ENCODE data around the gene PTPRN2. TPM values are rescaled to one million over a fixed set of nuclear protein-coding genes. Genes with fewer than 3 reads are reported as not detected.
"Not testable (repeated sequence)": the region's sequence is repeated elsewhere in the genome, so short reads cannot be mapped to it uniquely, and the experiment has no call there.

Gene PTPRN2
- total RNA-seq, 1 experiment from 2014 or later, result 1.2 TPM

- H3K4me3 ChIP-seq, result no peak overlapping the region
- peak in 1 of 2 experiments; percentile 36 for DNase-seq (ENCODE audit: low read depth in 1 of 2, low spot score in 2 of 2)
- no peaks in the 10 kb centered on the region for H3K27me3 ChIP-seq (replicated peaks)
- peaks cover 21% of the 10 kb centered on the region for H3K4me1 ChIP-seq (replicated peaks)
- no peaks in the 10 kb centered on the region for H3K9me3 ChIP-seq (replicated peaks)
- no peaks in the 10 kb centered on the region for H3K36me3 ChIP-seq
- H3K27ac ChIP-seq, result no peak overlapping the region
Observed at GRCh38 chr7:158428837-158429753, 158.5 kb downstream of the PTPRN2 start.

GRCh38 chr7:158428131-158428836 lies 159.3 kb downstream of the PTPRN2 start:
- Histone ChIP-seq H3K27ac (no peak overlapping the region), H3K9me3 (replicated peaks) (no peaks in the 10 kb centered on the region), H3K27me3 (replicated peaks) (no peaks in the 10 kb centered on the region), H3K36me3 (no peaks in the 10 kb centered on the region), H3K4me3 (no peak overlapping the region), H3K4me1 (replicated peaks) (peaks cover 19% of the 10 kb centered on the region)
- DNase-seq (ENCODE audit: low read depth in 1 of 2, low spot score in 2 of 2), result no peak

GRCh38 chr7:158425676-158426075 lies 161.9 kb downstream of the PTPRN2 start:
- not testable (repeated sequence) for DNase-seq (ENCODE audit: low read depth in 1 of 2, low spot score in 2 of 2); H3K4me3 ChIP-seq; H3K4me1 ChIP-seq (replicated peaks); H3K27me3 ChIP-seq (replicated peaks); H3K27ac ChIP-seq; H3K36me3 ChIP-seq; H3K9me3 ChIP-seq (replicated peaks)

- H3K4me3 ChIP-seq, result no peak overlapping the region
Observed at GRCh38 chr7:158424531-158424930, 163.1 kb downstream of the PTPRN2 start.

GRCh38 chr7:158424011-158424410 lies 163.6 kb downstream of the PTPRN2 start:
- Histone ChIP-seq H3K36me3 (no peaks in the 10 kb centered on the region), H3K9me3 (replicated peaks) (no peaks in the 10 kb centered on the region), H3K27ac (no peak overlapping the region), H3K4me3 (no peak overlapping the region), H3K27me3 (replicated peaks) (no peaks in the 10 kb centered on the region), H3K4me1 (replicated peaks) (no peaks in the 10 kb centered on the region)
- DNase-seq (ENCODE audit: low read depth in 1 of 2, low spot score in 2 of 2), result no peak

More at GRCh38 chr7:158424531-158424930, 163.1 kb downstream of the PTPRN2 start:
- Histone ChIP-seq H3K27me3 (replicated peaks) (no peaks in the 10 kb centered on the region), H3K36me3 (no peaks in the 10 kb centered on the region), H3K9me3 (replicated peaks) (no peaks in the 10 kb centered on the region), H3K4me1 (replicated peaks) (no peaks in the 10 kb centered on the region), H3K27ac (no peak overlapping the region)
- no peak for DNase-seq (ENCODE audit: low read depth in 1 of 2, low spot score in 2 of 2)

- H3K4me1 ChIP-seq (replicated peaks), result no peaks in the 10 kb centered on the region
- H3K9me3 ChIP-seq (replicated peaks), result no peaks in the 10 kb centered on the region
- no peak for DNase-seq (ENCODE audit: low read depth in 1 of 2, low spot score in 2 of 2)
- H3K27ac ChIP-seq, result no peak overlapping the region
- H3K36me3 ChIP-seq, result no peaks in the 10 kb centered on the region
- H3K4me3 ChIP-seq, result no peak overlapping the region
- H3K27me3 ChIP-seq (replicated peaks), result no peaks in the 10 kb centered on the region
Observed at GRCh38 chr7:158422887-158423560, 164.6 kb downstream of the PTPRN2 start.

GRCh38 chr7:158422196-158422886 lies 165.3 kb downstream of the PTPRN2 start:
- Histone ChIP-seq H3K4me3 (no peak overlapping the region), H3K36me3 (no peaks in the 10 kb centered on the region), H3K27me3 (replicated peaks) (no peaks in the 10 kb centered on the region), H3K27ac (no peak overlapping the region), H3K4me1 (replicated peaks) (no peaks in the 10 kb centered on the region), H3K9me3 (replicated peaks) (no peaks in the 10 kb centered on the region)
- no peak for DNase-seq (ENCODE audit: low read depth in 1 of 2, low spot score in 2 of 2)

- Histone ChIP-seq H3K9me3 (replicated peaks) (no peaks in the 10 kb centered on the region), H3K36me3 (no peaks in the 10 kb centered on the region), H3K27ac (no peak overlapping the region), H3K27me3 (replicated peaks) (no peaks in the 10 kb centered on the region), H3K4me1 (replicated peaks) (no peaks in the 10 kb centered on the region), H3K4me3 (no peak overlapping the region)
- no peak for DNase-seq (ENCODE audit: low read depth in 1 of 2, low spot score in 2 of 2)
Observed at GRCh38 chr7:158421361-158421760, 166.3 kb downstream of the PTPRN2 start.

- no peaks in the 10 kb centered on the region for H3K4me1 ChIP-seq (replicated peaks)
- H3K36me3 ChIP-seq, result no peaks in the 10 kb centered on the region
- H3K4me3 ChIP-seq, result no peak overlapping the region
- H3K27me3 ChIP-seq (replicated peaks), result no peaks in the 10 kb centered on the region
- no peak for DNase-seq (ENCODE audit: low read depth in 1 of 2, low spot score in 2 of 2)
- no peak overlapping the region for H3K27ac ChIP-seq
- H3K9me3 ChIP-seq (replicated peaks), result no peaks in the 10 kb centered on the region
Observed at GRCh38 chr7:158420591-158421340, 166.9 kb downstream of the PTPRN2 start.

GRCh38 chr7:158419238-158419785 lies 168.3 kb downstream of the PTPRN2 start:
- Histone ChIP-seq H3K36me3 (no peaks in the 10 kb centered on the region), H3K4me3 (no peak overlapping the region), H3K27me3 (replicated peaks) (no peaks in the 10 kb centered on the region), H3K4me1 (replicated peaks) (peaks cover 5% of the 10 kb centered on the region), H3K27ac (no peak overlapping the region), H3K9me3 (replicated peaks) (no peaks in the 10 kb centered on the region)
- no peak for DNase-seq (ENCODE audit: low read depth in 1 of 2, low spot score in 2 of 2)

GRCh38 chr7:158418395-158418794 lies 169.2 kb downstream of the PTPRN2 start:
- H3K36me3 ChIP-seq; H3K27ac ChIP-seq; H3K4me1 ChIP-seq (replicated peaks); DNase-seq (ENCODE audit: low read depth in 1 of 2, low spot score in 2 of 2); H3K27me3 ChIP-seq (replicated peaks); H3K9me3 ChIP-seq (replicated peaks); H3K4me3 ChIP-seq: not testable (repeated sequence)

GRCh38 chr7:158416283-158416933 lies 171.2 kb downstream of the PTPRN2 start:
- H3K27me3 ChIP-seq (replicated peaks), result no peaks in the 10 kb centered on the region
- H3K4me1 ChIP-seq (replicated peaks), result peaks cover 9% of the 10 kb centered on the region
- no peak overlapping the region for H3K4me3 ChIP-seq
- H3K9me3 ChIP-seq (replicated peaks), result no peaks in the 10 kb centered on the region
- no peak overlapping the region for H3K27ac ChIP-seq
- no peaks in the 10 kb centered on the region for H3K36me3 ChIP-seq
- DNase-seq (ENCODE audit: low read depth in 1 of 2, low spot score in 2 of 2), result no peak
